ENCODE data around the gene DPH7.
"Not testable (repeated sequence)": the region's sequence is repeated elsewhere in the genome, so short reads cannot be mapped to it uniquely, and the experiment has no call there.

DPH7 gene

GRCh38 chr9:137521405-137521985, 57.2 kb downstream of the DPH7 start:
- ATAC-seq (ENCODE audit: insufficient read depth, low read depth) (no peak), DNase-seq (no peak)
- H2AFZ ChIP-seq (ENCODE audit: low read depth, low read length), result no peak overlapping the region
- H3K9ac ChIP-seq (ENCODE audit: low read depth, low read length), result no peak overlapping the region
- no peaks in the 10 kb centered on the region; the same call in 1 of the 2 replicates for H4K20me1 ChIP-seq (ENCODE audit: insufficient read depth, low read length)
- no peaks in the 10 kb centered on the region for H3K9me3 ChIP-seq (ENCODE audit: insufficient read depth, low read length, severe bottlenecking)
- H3K4me3 ChIP-seq (ENCODE audit: low read depth in 1 of 2, low read length in 2 of 2), result no peak overlapping the region
- H3K27ac ChIP-seq (ENCODE audit: low read length), result no peak overlapping the region
- H3K27me3 ChIP-seq (ENCODE audit: insufficient read depth, low read length, poor library complexity), result no peaks in the 10 kb centered on the region
- no peak for TF ChIP-seq EZH2 (IDR thresholded peaks at IDR 0.05; ENCODE audit: borderline replicate concordance, low read depth, low read length, severe bottlenecking)
- TF ChIP-seq CTCF (IDR thresholded peaks at IDR 0.05; ENCODE audit: borderline replicate concordance, extremely low read depth, low read length, poor library complexity, severe bottlenecking), result no peak
- no peaks in the 10 kb centered on the region for H3K36me3 ChIP-seq (ENCODE audit: insufficient read depth, low read length)
- H3K79me2 ChIP-seq (ENCODE audit: insufficient read depth, low read length), result no peaks in the 10 kb centered on the region
- H3K4me1 ChIP-seq (ENCODE audit: insufficient read depth, low read length), result no peaks in the 10 kb centered on the region
- H3K4me2 ChIP-seq (ENCODE audit: insufficient read depth, low read length), result no peak overlapping the region

GRCh38 chr9:137520614-137521404, 57.9 kb downstream of the DPH7 start:
- TF ChIP-seq CTCF (IDR thresholded peaks at IDR 0.05; ENCODE audit: borderline replicate concordance, extremely low read depth, low read length, poor library complexity, severe bottlenecking) (no peak), EZH2 (IDR thresholded peaks at IDR 0.05; ENCODE audit: borderline replicate concordance, low read depth, low read length, severe bottlenecking) (no peak)
- H3K4me1 ChIP-seq (ENCODE audit: insufficient read depth, low read length), result no peaks in the 10 kb centered on the region
- H4K20me1 ChIP-seq (ENCODE audit: insufficient read depth, low read length), result no peaks in the 10 kb centered on the region; the same call in 1 of the 2 replicates
- H3K27me3 ChIP-seq (ENCODE audit: insufficient read depth, low read length, poor library complexity), result no peaks in the 10 kb centered on the region
- H2AFZ ChIP-seq (ENCODE audit: low read depth, low read length), result no peak overlapping the region
- H3K36me3 ChIP-seq (ENCODE audit: insufficient read depth, low read length), result no peaks in the 10 kb centered on the region
- no peak overlapping the region for H3K27ac ChIP-seq (ENCODE audit: low read length)
- no peaks in the 10 kb centered on the region for H3K9me3 ChIP-seq (ENCODE audit: insufficient read depth, low read length, severe bottlenecking)
- H3K79me2 ChIP-seq (ENCODE audit: insufficient read depth, low read length), result no peaks in the 10 kb centered on the region
- no peak overlapping the region for H3K9ac ChIP-seq (ENCODE audit: low read depth, low read length)
- no peak overlapping the region for H3K4me3 ChIP-seq (ENCODE audit: low read depth in 1 of 2, low read length in 2 of 2)
- DNase-seq (no peak), ATAC-seq (ENCODE audit: insufficient read depth, low read depth) (no peak)
- H3K4me2 ChIP-seq (ENCODE audit: insufficient read depth, low read length), result no peak overlapping the region

- Histone ChIP-seq H3K36me3 (ENCODE audit: insufficient read depth, low read length) (no peaks in the 10 kb centered on the region), H3K4me3 (ENCODE audit: low read depth in 1 of 2, low read length in 2 of 2) (no peak overlapping the region), H3K9ac (ENCODE audit: low read depth, low read length) (no peak overlapping the region), H2AFZ (ENCODE audit: low read depth, low read length) (no peak overlapping the region), H3K4me1 (ENCODE audit: insufficient read depth, low read length) (no peaks in the 10 kb centered on the region), H3K27me3 (ENCODE audit: insufficient read depth, low read length, poor library complexity) (no peaks in the 10 kb centered on the region), H3K9me3 (ENCODE audit: insufficient read depth, low read length, severe bottlenecking) (no peaks in the 10 kb centered on the region), H3K4me2 (ENCODE audit: insufficient read depth, low read length) (no peak overlapping the region), H4K20me1 (ENCODE audit: insufficient read depth, low read length) (no peaks in the 10 kb centered on the region; the same call in 1 of the 2 replicates), H3K27ac (ENCODE audit: low read length) (no peak overlapping the region), H3K79me2 (ENCODE audit: insufficient read depth, low read length) (no peaks in the 10 kb centered on the region)
- DNase-seq, result no peak
- ATAC-seq (ENCODE audit: insufficient read depth, low read depth), result no peak
- TF ChIP-seq CTCF (IDR thresholded peaks at IDR 0.05; ENCODE audit: borderline replicate concordance, extremely low read depth, low read length, poor library complexity, severe bottlenecking) (no peak), EZH2 (IDR thresholded peaks at IDR 0.05; ENCODE audit: borderline replicate concordance, low read depth, low read length, severe bottlenecking) (no peak)
Measured at GRCh38 chr9:137519553-137519952, 59.2 kb downstream of the DPH7 start.

GRCh38 chr9:137518661-137519459, 59.9 kb downstream of the DPH7 start:
- not testable (repeated sequence) for H3K9ac ChIP-seq (ENCODE audit: low read depth, low read length); ATAC-seq (ENCODE audit: insufficient read depth, low read depth); H3K4me2 ChIP-seq (ENCODE audit: insufficient read depth, low read length); H3K79me2 ChIP-seq (ENCODE audit: insufficient read depth, low read length); H3K27me3 ChIP-seq (ENCODE audit: insufficient read depth, low read length, poor library complexity); H3K36me3 ChIP-seq (ENCODE audit: insufficient read depth, low read length); H3K4me1 ChIP-seq (ENCODE audit: insufficient read depth, low read length); H3K4me3 ChIP-seq (ENCODE audit: low read depth in 1 of 2, low read length in 2 of 2); DNase-seq; H2AFZ ChIP-seq (ENCODE audit: low read depth, low read length); H4K20me1 ChIP-seq (ENCODE audit: insufficient read depth, low read length); H3K9me3 ChIP-seq (ENCODE audit: insufficient read depth, low read length, severe bottlenecking); H3K27ac ChIP-seq (ENCODE audit: low read length)

Measured in DND-41 (cell line).